ENCODE data around the gene DNASE1L3. TPM values are rescaled to one million over a fixed set of nuclear protein-coding genes. Genes with fewer than 3 reads are reported as not detected.

DNASE1L3 gene
- polyA plus RNA-seq, 1 donor from 2014 or later, result not detected

GRCh38 chr3:58250093-58250707 lies 39.4 kb upstream of the DNASE1L3 start:
- Histone ChIP-seq H3K9ac (ENCODE audit: low read length) (no peak overlapping the region), H3K9me2 (ENCODE audit: insufficient read depth, low read length) (no peaks in the 10 kb centered on the region), H3K4me3 (ENCODE audit: low read length) (no peak overlapping the region), H4K20me1 (ENCODE audit: insufficient read depth) (no peaks in the 10 kb centered on the region), H3K27me3 (ENCODE audit: insufficient read depth, low read depth, low read length) (no peaks in the 10 kb centered on the region), H3K9me3 (ENCODE audit: low read length) (no peaks in the 10 kb centered on the region), H3K79me2 (replicated peaks; ENCODE audit: insufficient read depth, low read length) (no peaks in the 10 kb centered on the region), H2AFZ (ENCODE audit: low read depth, low read length) (no peak overlapping the region), H3F3A (ENCODE audit: insufficient read depth, low read length, poor library complexity, severe bottlenecking) (no peaks in the 10 kb centered on the region), H3K27ac (ENCODE audit: low read length) (no peak overlapping the region), H3K36me3 (ENCODE audit: insufficient read depth, low read length) (no peaks in the 10 kb centered on the region), H3K4me2 (ENCODE audit: low read length) (no peak overlapping the region)
- TF ChIP-seq EZH2 (IDR thresholded peaks at IDR 0.05; ENCODE audit: borderline replicate concordance, insufficient read depth, low read length, poor library complexity, severe bottlenecking), result no peak
- no peak for TF ChIP-seq CTCF (IDR thresholded peaks at IDR 0.05; ENCODE audit: poor library complexity, severe bottlenecking)
- TF ChIP-seq EP300 (conservative IDR thresholded peaks at IDR 0.05; ENCODE audit: poor library complexity, severe bottlenecking), result no peak
- no peak for TF ChIP-seq TAF1 (IDR thresholded peaks at IDR 0.05; ENCODE audit: low read depth)
- TF ChIP-seq MXI1 (conservative IDR thresholded peaks at IDR 0.05; ENCODE audit: poor library complexity, severe bottlenecking), result no peak
- TF ChIP-seq POLR2AphosphoS5 (IDR thresholded peaks at IDR 0.05), result no peak
- no peak for TF ChIP-seq SMC3 (conservative IDR thresholded peaks at IDR 0.05; ENCODE audit: poor library complexity)
- TF ChIP-seq REST (IDR thresholded peaks at IDR 0.05; ENCODE audit: borderline replicate concordance), result no peak
- no peak for TF ChIP-seq RAD21 (conservative IDR thresholded peaks at IDR 0.05)

- H3K9ac ChIP-seq (ENCODE audit: low read length), result no peak overlapping the region
- no peaks in the 10 kb centered on the region for H3F3A ChIP-seq (ENCODE audit: insufficient read depth, low read length, poor library complexity, severe bottlenecking)
- no peak overlapping the region for H2AFZ ChIP-seq (ENCODE audit: low read depth, low read length)
- no peak overlapping the region for H3K27ac ChIP-seq (ENCODE audit: low read length)
- H3K4me3 ChIP-seq (ENCODE audit: low read length), result peak overlapping the region; percentile 25
- no peaks in the 10 kb centered on the region for H3K27me3 ChIP-seq (ENCODE audit: insufficient read depth, low read depth, low read length)
- no peaks in the 10 kb centered on the region for H3K9me2 ChIP-seq (ENCODE audit: insufficient read depth, low read length)
- TF ChIP-seq SMC3 (conservative IDR thresholded peaks at IDR 0.05; ENCODE audit: poor library complexity) (peak; percentile 48), TAF1 (IDR thresholded peaks at IDR 0.05; ENCODE audit: low read depth) (no peak), CTCF (IDR thresholded peaks at IDR 0.05; ENCODE audit: poor library complexity, severe bottlenecking) (peak; percentile 51)
- no peaks in the 10 kb centered on the region for H3K79me2 ChIP-seq (replicated peaks; ENCODE audit: insufficient read depth, low read length)
- no peaks in the 10 kb centered on the region for H3K9me3 ChIP-seq (ENCODE audit: low read length)
- no peaks in the 10 kb centered on the region for H3K36me3 ChIP-seq (ENCODE audit: insufficient read depth, low read length)
- H3K4me2 ChIP-seq (ENCODE audit: low read length), result peak overlapping the region; percentile 9
- H4K20me1 ChIP-seq (ENCODE audit: insufficient read depth), result no peaks in the 10 kb centered on the region
Observed at GRCh38 chr3:58249358-58250092, 38.8 kb upstream of the DNASE1L3 start.

Measured in neural cell (in vitro differentiated cells).